ENCODE results near the gene LPCAT2.
A peak's percentile ranks its signal among the peaks of the same experiment; 100 is the strongest.

The LPCAT2 gene

GRCh38 chr16:55480228-55480655 lies 28.6 kb upstream of the LPCAT2 start:
- DNase-seq (ENCODE audit: low read depth in 2 of 2), result no peak

GRCh38 chr16:55481023-55481422 lies 27.8 kb upstream of the LPCAT2 start:
- DNase-seq (ENCODE audit: low read depth in 2 of 2), result no peak

GRCh38 chr16:55482056-55482455 lies 26.8 kb upstream of the LPCAT2 start:
- no peak for DNase-seq (ENCODE audit: low read depth in 2 of 2)

DNA sequence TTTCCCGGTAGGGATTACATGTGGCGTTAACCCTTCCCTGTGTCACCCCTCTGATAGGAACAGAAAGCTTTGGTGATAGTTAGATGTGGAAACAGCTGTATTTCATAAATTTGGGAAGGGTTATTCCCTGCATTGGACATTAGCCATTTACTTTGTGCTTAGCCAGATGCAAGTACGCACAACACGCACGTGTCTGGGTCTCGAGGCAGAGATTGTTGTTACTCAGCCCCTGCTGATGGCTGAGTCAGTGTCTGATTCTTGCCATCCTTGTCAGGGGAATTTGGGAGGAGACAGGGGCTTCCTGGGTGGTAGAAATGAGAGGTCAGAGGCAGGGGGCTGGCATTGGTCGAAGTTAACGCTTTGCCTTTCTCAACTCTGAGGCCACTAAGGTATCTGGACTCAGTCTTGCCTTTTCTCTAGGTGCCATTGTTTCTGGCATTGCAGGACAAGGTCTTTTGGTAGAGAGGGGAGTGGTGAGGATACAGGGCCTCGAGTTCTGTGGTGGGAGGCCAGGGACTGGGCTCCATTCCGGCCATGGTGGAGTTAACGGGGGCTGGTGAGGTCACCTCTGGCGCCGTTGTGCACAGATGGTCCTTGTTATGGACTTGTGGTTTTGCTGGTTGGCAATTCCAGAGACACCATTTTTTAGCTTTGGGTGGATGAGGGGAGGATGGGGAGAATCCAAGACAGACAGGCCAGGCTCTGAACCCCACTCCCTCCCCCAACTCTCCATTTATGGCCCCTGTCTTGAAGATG lies 21.6 kb upstream of the LPCAT2 start:
- no peak for DNase-seq (ENCODE audit: low read depth in 2 of 2)

- DNase-seq (ENCODE audit: low read depth in 2 of 2), result no peak
Measured at GRCh38 chr16:55488306-55488705, 20.6 kb upstream of the LPCAT2 start.

DNA sequence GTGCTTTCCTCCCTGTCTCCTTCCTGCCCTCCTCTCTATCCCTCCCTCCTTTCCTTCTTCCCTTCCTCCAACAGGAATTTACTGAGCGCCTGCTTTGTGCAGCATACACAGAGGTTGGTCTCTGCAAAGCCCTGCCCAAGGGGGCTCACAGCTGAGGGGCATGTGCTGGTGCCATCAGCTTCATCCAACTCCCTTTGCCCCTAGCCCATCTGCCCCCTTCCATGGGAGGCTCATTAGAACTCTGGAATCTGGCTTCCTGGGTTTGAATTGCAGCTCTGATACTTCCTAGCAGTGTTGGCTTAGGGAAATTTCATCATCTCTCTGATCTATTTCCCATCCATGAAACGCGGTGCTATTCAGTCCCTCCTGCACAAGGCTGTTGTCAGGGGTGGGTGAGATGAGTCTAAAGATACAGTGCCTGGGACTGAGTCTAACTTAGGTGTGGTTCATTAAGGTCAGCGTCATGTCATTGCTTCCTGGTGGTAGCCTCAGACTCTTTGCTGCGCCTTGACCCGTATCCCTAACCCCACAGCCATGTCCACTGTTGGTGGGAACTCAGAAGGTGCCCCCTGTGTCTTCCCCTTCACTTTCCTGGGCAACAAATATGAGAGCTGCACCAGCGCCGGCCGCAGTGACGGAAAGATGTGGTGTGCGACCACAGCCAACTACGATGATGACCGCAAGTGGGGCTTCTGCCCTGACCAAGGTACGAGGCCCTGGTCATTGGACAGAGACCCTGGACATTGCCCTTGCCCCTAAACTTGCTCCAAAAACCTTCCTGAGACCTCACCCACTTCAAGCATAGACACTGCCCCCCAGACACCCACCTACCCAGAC lies 19.5 kb upstream of the LPCAT2 start:
- DNase-seq (ENCODE audit: low read depth in 2 of 2), result no peak

DNA sequence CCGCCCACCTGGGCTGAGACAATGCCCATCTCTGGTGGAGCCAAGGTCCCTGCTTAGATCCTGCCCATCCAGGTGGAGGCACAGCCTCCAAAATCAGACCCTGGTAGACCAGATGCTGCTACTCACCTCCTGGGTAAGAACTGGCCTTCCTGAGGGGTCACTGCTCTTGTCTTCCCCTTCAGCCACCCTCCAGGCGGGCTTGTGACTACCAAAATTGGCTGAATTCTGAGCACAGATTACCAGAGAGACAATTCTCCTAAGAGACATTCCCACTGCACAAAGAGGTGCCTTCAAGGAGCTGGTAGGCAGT lies 19.0 kb upstream of the LPCAT2 start:
- no peak for DNase-seq (ENCODE audit: low read depth in 2 of 2)

- no peak for DNase-seq (ENCODE audit: low read depth in 2 of 2)
Measured at GRCh38 chr16:55490301-55490700, 18.6 kb upstream of the LPCAT2 start.

DNA sequence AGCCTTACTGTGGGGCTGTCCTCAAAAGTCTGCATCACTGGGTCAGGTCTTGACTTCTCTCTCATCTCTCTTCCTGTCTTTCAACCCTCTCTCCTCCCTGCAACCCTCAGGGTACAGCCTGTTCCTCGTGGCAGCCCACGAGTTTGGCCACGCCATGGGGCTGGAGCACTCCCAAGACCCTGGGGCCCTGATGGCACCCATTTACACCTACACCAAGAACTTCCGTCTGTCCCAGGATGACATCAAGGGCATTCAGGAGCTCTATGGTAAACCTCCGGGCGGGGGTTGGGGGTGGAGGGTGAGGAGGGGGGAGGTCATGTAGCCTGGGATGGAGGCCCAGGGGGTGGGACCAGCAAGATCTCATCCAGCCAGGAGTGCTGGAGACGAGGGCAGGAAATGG lies 17.2 kb upstream of the LPCAT2 start:
- no peak for DNase-seq (ENCODE audit: low read depth in 2 of 2)

DNA sequence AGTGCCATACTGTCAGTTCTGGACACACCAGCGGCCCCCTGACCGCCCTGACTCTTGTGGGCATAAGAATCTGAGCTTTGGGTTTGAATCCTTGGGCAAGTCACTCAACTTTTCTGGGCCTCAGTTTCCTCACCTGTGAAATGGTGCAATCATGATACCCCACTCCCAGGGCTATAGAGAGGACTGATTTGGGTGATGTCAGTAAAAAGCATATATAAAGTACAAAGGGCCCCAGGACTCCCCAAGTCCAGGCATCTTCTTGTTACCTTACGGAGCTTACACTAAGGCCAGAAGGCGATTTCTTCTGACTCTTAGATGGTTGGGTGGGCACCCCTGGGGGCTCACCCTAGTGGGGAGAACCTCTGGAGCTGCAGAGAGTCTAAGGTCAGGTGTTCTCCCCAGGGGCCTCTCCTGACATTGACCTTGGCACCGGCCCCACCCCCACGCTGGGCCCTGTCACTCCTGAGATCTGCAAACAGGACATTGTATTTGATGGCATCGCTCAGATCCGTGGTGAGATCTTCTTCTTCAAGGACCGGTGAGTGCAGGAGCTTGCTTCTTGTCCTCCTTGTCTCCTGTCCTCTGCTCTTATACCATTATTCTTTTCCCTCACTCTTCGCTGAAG lies 16.0 kb upstream of the LPCAT2 start:
- no peak for DNase-seq (ENCODE audit: low read depth in 2 of 2)

GRCh38 chr16:55494994-55495421 lies 13.9 kb upstream of the LPCAT2 start:
- DNase-seq (ENCODE audit: low read depth in 2 of 2), result no peak

DNA sequence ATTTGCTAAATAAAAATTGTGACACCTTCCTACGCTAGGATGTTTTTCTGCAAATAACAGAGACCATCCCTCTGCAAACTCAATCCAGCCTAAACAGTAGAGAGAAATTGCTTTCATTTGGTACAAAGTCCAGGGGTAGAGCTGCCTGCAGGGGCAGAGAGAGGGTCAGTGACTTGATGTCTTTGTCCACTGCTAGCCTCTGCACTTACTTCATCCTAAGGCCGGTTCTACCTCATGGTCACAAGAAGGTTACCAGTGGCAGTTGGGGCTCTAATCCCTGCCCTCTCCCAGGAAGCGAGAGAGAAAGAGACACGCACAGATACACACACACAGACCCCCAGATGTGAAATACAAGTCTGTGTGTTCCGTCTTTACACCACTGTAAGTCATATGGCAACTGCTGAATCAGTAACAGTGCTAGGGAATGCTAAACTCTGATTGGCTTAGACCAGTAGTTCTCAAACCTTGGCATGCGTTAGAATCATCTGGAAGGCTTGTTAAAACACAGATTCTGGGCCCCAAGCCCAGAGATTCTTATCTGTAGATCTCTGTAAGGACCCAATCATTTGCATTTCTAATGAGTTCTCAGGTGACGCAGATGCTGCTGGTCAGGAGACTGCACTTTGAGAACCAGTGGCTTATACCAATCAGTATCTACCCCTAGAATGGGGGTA lies 13.1 kb upstream of the LPCAT2 start:
- no peak for DNase-seq (ENCODE audit: low read depth in 2 of 2)

GRCh38 chr16:55496509-55497145 lies 12.2 kb upstream of the LPCAT2 start:
- DNase-seq (ENCODE audit: low read depth in 2 of 2), result no peak

DNA sequence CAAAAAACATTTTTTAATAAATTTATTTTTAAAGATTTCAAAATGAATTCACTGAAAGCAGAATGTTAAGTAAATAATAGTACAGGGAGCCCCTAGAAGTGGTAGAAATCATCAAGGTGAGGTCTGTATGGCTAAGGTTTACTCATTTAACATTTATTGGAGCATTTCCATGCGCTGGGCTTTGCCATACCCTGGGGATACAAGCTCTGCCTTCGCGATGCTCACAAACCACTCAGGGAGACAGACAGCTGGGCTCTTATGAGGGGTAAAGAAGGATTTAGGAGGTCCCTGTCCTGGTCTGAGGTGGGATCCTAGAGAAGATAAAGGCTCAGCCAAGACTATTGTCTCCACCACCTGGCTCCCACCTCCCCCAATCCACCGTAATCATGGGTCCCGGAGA lies 11.3 kb upstream of the LPCAT2 start:
- DNase-seq (ENCODE audit: low read depth in 2 of 2), result no peak

GRCh38 chr16:55498101-55498500 lies 10.8 kb upstream of the LPCAT2 start:
- DNase-seq (ENCODE audit: low read depth in 2 of 2), result no peak

- no peak for DNase-seq (ENCODE audit: low read depth in 2 of 2)
Measured at GRCh38 chr16:55499281-55499680, 9.6 kb upstream of the LPCAT2 start.

- DNase-seq (ENCODE audit: low read depth in 2 of 2), result peak in 1 of 2 donors; percentile 10
Measured at GRCh38 chr16:55499951-55500529, 8.8 kb upstream of the LPCAT2 start.

GRCh38 chr16:55500530-55501011 lies 8.3 kb upstream of the LPCAT2 start:
- no peak for DNase-seq (ENCODE audit: low read depth in 2 of 2)

- DNase-seq (ENCODE audit: low read depth in 2 of 2), result no peak
Measured at GRCh38 chr16:55501549-55502322, 7.1 kb upstream of the LPCAT2 start.

DNA sequence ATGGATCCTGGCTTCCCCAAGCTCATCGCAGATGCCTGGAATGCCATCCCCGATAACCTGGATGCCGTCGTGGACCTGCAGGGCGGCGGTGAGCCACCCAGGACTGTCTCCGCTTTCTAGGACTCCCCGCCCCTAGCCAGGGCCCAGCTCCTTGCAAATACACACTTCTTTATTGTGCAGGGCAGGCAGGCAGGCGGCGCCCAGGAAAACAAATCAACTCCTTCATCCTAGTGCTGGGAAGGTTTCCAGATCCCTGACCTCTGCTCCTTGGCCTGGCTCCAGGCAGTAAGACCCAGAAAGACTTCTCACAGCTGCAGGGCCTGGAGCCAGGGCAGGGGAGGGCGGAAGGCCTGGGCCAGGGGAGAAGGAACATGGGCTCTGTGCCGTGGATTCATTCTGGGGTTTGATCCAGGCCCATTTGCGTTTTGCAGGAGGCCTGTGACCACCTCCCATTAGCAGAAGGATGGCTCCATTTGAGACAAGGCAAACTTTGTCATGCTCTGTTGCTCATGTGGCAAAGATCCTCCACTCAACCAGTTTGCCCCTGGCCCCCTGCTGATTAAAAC lies 6.0 kb upstream of the LPCAT2 start:
- no peak for DNase-seq (ENCODE audit: low read depth in 2 of 2)
